Measurements from ENCODE around the gene UCN2.
A peak's percentile ranks its signal among the peaks of the same experiment; 100 is the strongest.

Gene UCN2

GRCh38 chr3:48563382-48563918 is at the start of gene UCN2:
UCN2 (minus strand) TSS chr3:48563781; CDS start chr3:48563124, 657 bp downstream.
- H3K4me2 ChIP-seq (ENCODE audit: low read length) = no peak within 1 kb of the TSS
- no peak within 1 kb of the TSS for H3K4me3 ChIP-seq (ENCODE audit: low read length)
- no peaks in the 10 kb centered on the region for H3K9me2 ChIP-seq (replicated peaks; ENCODE audit: control insufficient read depth, low read length)
- no peaks in the 10 kb centered on the region for H3K36me3 ChIP-seq (ENCODE audit: control insufficient read depth, low read length)
- peaks cover 27% of the 10 kb centered on the region for H3K4me1 ChIP-seq (ENCODE audit: control insufficient read depth, low read length)
- no peaks in the 10 kb centered on the region for H4K20me1 ChIP-seq (ENCODE audit: control insufficient read depth, insufficient read depth, low read depth, low read length)
- no peaks in the 10 kb centered on the region for H3F3A ChIP-seq (ENCODE audit: control insufficient read depth, insufficient read depth)
- 0 out of 2 replicates have a peak, but pooled peaks cover 2% of the 10 kb centered on the region for H3K27me3 ChIP-seq (ENCODE audit: control insufficient read depth, low read length)
- no peak for TF ChIP-seq EZH2phosphoT487 (IDR thresholded peaks at IDR 0.05; ENCODE audit: borderline replicate concordance, low read length)
- TF ChIP-seq CTCF (IDR thresholded peaks at IDR 0.05; ENCODE audit: low read depth, low read length, poor library complexity, severe bottlenecking) = no peak
- no peaks in the 10 kb centered on the region for H3K9me3 ChIP-seq (ENCODE audit: control insufficient read depth, insufficient read depth, low read length)
- H3K79me2 ChIP-seq (ENCODE audit: control insufficient read depth, low read length) = no peaks in the 10 kb centered on the region
- no peak within 1 kb of the TSS for H3K27ac ChIP-seq (ENCODE audit: low read depth, low read length)

GRCh38 chr3:48612309-48612708 is 48.7 kb upstream of the UCN2 start:
- no peak overlapping the region for H3K4me2 ChIP-seq (ENCODE audit: low read length)
- H3K36me3 ChIP-seq (ENCODE audit: control insufficient read depth, low read length) = peaks cover 18% of the 10 kb centered on the region
- TF ChIP-seq CTCF (IDR thresholded peaks at IDR 0.05; ENCODE audit: low read depth, low read length, poor library complexity, severe bottlenecking) = no peak
- TF ChIP-seq EZH2phosphoT487 (IDR thresholded peaks at IDR 0.05; ENCODE audit: borderline replicate concordance, low read length) = no peak
- peaks cover 14% of the 10 kb centered on the region for H3K4me1 ChIP-seq (ENCODE audit: control insufficient read depth, low read length)
- H3F3A ChIP-seq (ENCODE audit: control insufficient read depth, insufficient read depth) = peaks cover 2% of the 10 kb centered on the region; the same call in 1 of the 2 replicates
- no peak overlapping the region for H3K27ac ChIP-seq (ENCODE audit: low read depth, low read length)
- H3K79me2 ChIP-seq (ENCODE audit: control insufficient read depth, low read length) = peaks cover 24% of the 10 kb centered on the region
- H4K20me1 ChIP-seq (ENCODE audit: control insufficient read depth, insufficient read depth, low read depth, low read length) = no peaks in the 10 kb centered on the region
- H3K4me3 ChIP-seq (ENCODE audit: low read length) = no peak overlapping the region
- no peaks in the 10 kb centered on the region for H3K27me3 ChIP-seq (ENCODE audit: control insufficient read depth, low read length)
- peaks cover 4% of the 10 kb centered on the region for H3K9me3 ChIP-seq (ENCODE audit: control insufficient read depth, insufficient read depth, low read length)
- no peaks in the 10 kb centered on the region for H3K9me2 ChIP-seq (replicated peaks; ENCODE audit: control insufficient read depth, low read length)

- H3K9me3 ChIP-seq (ENCODE audit: control insufficient read depth, insufficient read depth, low read length) = no peaks in the 10 kb centered on the region
- peaks cover 40% of the 10 kb centered on the region for H3K36me3 ChIP-seq (ENCODE audit: control insufficient read depth, low read length)
- H3K27me3 ChIP-seq (ENCODE audit: control insufficient read depth, low read length) = no peaks in the 10 kb centered on the region
- peak within 1 kb of the TSS; percentile 86 for H3K4me3 ChIP-seq (ENCODE audit: low read length)
- peaks cover 2% of the 10 kb centered on the region; the same call in 1 of the 2 replicates for H3F3A ChIP-seq (ENCODE audit: control insufficient read depth, insufficient read depth)
- peaks cover 25% of the 10 kb centered on the region for H3K79me2 ChIP-seq (ENCODE audit: control insufficient read depth, low read length)
- H3K4me2 ChIP-seq (ENCODE audit: low read length) = peak within 1 kb of the TSS; percentile 71
- TF ChIP-seq CTCF (IDR thresholded peaks at IDR 0.05; ENCODE audit: low read depth, low read length, poor library complexity, severe bottlenecking) (peak; percentile 72), EZH2phosphoT487 (IDR thresholded peaks at IDR 0.05; ENCODE audit: borderline replicate concordance, low read length) (no peak)
- peaks cover 14% of the 10 kb centered on the region for H3K4me1 ChIP-seq (ENCODE audit: control insufficient read depth, low read length)
- no peaks in the 10 kb centered on the region for H4K20me1 ChIP-seq (ENCODE audit: control insufficient read depth, insufficient read depth, low read depth, low read length)
- peak within 1 kb of the TSS; percentile 50 for H3K27ac ChIP-seq (ENCODE audit: low read depth, low read length)
- H3K9me2 ChIP-seq (replicated peaks; ENCODE audit: control insufficient read depth, low read length) = no peaks in the 10 kb centered on the region
Observed at GRCh38 chr3:48609088-48610005, 45.8 kb upstream of the UCN2 start, which contains the start of gene UQCRC1. UQCRC1 (minus strand) TSS chr3:48609646; CDS start chr3:48609620, 26 bp downstream.
